Natural killer cell (primary cell): ENCODE results near the gene CLDN5. TPM values are rescaled to one million over a fixed set of nuclear protein-coding genes. Genes with fewer than 3 reads are reported as not detected.

ENCODE experiments used
- ATAC-seq, 3 donors: fragments of 150-1000 bp in 2 of 3; fragments of 200-7000 bp in 1 of 3; cut with Tn5 transposase; 1 replicate in 1 of 3; 2 replicates in 2 of 3; pipeline ENCODE4 v1.10.0; 2021; ENCODE audit warnings: mild to moderate bottlenecking in 2 of 3, moderate library complexity in 2 of 3
- DNase-seq, 2 donors: peaks; one replicate each; pipeline versions ENCODE4 v3.0.0 to v3.0.0-alpha.2; 2013 to 2021; ENCODE audit warnings: mixed read lengths in 1 of 2
- H3K27ac ChIP-seq: one replicate; pipeline ENCODE4 v1.5.1; 2013; ENCODE audit warnings: mild to moderate bottlenecking, low read length
- H3K27me3 ChIP-seq: one replicate; pipeline ENCODE4 v1.6.1; 2013; ENCODE audit warnings: low read length; ENCODE audit not compliant: control insufficient read depth, insufficient read depth
- H3K36me3 ChIP-seq: one replicate; pipeline ENCODE4 v1.6.1; 2013; ENCODE audit warnings: low read length; ENCODE audit not compliant: control insufficient read depth, insufficient read depth
- H3K4me1 ChIP-seq: one replicate; pipeline ENCODE4 v1.6.1; 2013; ENCODE audit warnings: low read length; ENCODE audit not compliant: control insufficient read depth, insufficient read depth
- H3K4me3 ChIP-seq: one replicate; pipeline ENCODE4 v1.5.1; 2013; ENCODE audit warnings: low read length
- H3K9me3 ChIP-seq: one replicate; pipeline ENCODE4 v1.6.1; 2013; ENCODE audit warnings: low read length; ENCODE audit not compliant: control insufficient read depth, insufficient read depth
- H3K27ac Mint-ChIP-seq, 2 donors: one replicate each; pipeline ENCODE4 v1.8.0; 2022; ENCODE audit warnings: mild to moderate bottlenecking in 2 of 2, mixed read lengths in 2 of 2, moderate library complexity in 1 of 2
- H3K27me3 Mint-ChIP-seq, 2 donors: one replicate each; pipeline ENCODE4 v1.8.0; 2022; ENCODE audit warnings: low read depth in 2 of 2, mixed read lengths in 2 of 2
- H3K36me3 Mint-ChIP-seq: one replicate; pipeline ENCODE4 v1.8.0; 2022; ENCODE audit warnings: mixed read lengths
- H3K4me1 Mint-ChIP-seq, 2 donors: one replicate each; pipeline ENCODE4 v1.8.0; 2022; ENCODE audit warnings: mixed read lengths in 2 of 2
- H3K4me3 Mint-ChIP-seq: one replicate; pipeline ENCODE4 v1.8.0; 2022; ENCODE audit warnings: mild to moderate bottlenecking, moderate library complexity, mixed read lengths
- H3K9me3 Mint-ChIP-seq, 2 donors: one replicate each; pipeline ENCODE4 v1.8.0; 2022; ENCODE audit warnings: mixed read lengths in 2 of 2
- CTCF ChIP-seq: fragments of 200-600 bp; IDR thresholded peaks from one replicate; pipeline ENCODE4 v1.8.0; 2022; ENCODE audit warnings: antibody characterized with exemption
- WGBS: methylation state at CpG from one replicate; pipeline ENCODE4 v1.1.7; 2013; ENCODE audit warnings: missing lambda C conversion rate; ENCODE audit not compliant: insufficient coverage; 5-methylcytosine and 5-hydroxymethylcytosine counted together
- intact Hi-C: fragments of 100-400 bp; cut with micrococcal nuclease; formaldehyde crosslinking; loops from one replicate; pipeline ENCODE4 v1.14.2; 2022
- total RNA-seq, 4 donors: library from RNA; stranded (reverse); fragments of 120-200 nt in 1 of 4; gene quantifications; one replicate each; pipeline versions ENCODE4 v1.2.3 to v1.2.4, GENCODE V29; 2013 to 2022

Gene CLDN5
- total RNA-seq, 3 donors from 2014 or later (not counting 1 experiment from before 2014, with no cell fraction given): 1.3 to 1.7 TPM; not detected in 1

- 90% methylated on average over 6 of the region's 6 CpGs for WGBS
- Histone ChIP-seq H3K4me1 (no peaks in the 10 kb centered on the region), H3K9me3 (no peaks in the 10 kb centered on the region), H3K27me3 (no peaks in the 10 kb centered on the region), H3K4me3 (no peak overlapping the region), H3K27ac (no peak overlapping the region), H3K36me3 (no peaks in the 10 kb centered on the region)
- no peaks in the 10 kb centered on the region for H3K36me3 Mint-ChIP-seq
- no peaks in the 10 kb centered on the region for H3K4me1 Mint-ChIP-seq
- H3K9me3 Mint-ChIP-seq: no peaks in the 10 kb centered on the region
- no peak overlapping the region for H3K27ac Mint-ChIP-seq
- no peak for ATAC-seq
- no peak for TF ChIP-seq CTCF
- no peaks in the 10 kb centered on the region for H3K27me3 Mint-ChIP-seq
- no peak overlapping the region for H3K4me3 Mint-ChIP-seq
- intact Hi-C loops: no loop called here
- no peak for DNase-seq
Measured at GRCh38 chr22:19492504-19493174, 31.6 kb downstream of the CLDN5 start.

DNA sequence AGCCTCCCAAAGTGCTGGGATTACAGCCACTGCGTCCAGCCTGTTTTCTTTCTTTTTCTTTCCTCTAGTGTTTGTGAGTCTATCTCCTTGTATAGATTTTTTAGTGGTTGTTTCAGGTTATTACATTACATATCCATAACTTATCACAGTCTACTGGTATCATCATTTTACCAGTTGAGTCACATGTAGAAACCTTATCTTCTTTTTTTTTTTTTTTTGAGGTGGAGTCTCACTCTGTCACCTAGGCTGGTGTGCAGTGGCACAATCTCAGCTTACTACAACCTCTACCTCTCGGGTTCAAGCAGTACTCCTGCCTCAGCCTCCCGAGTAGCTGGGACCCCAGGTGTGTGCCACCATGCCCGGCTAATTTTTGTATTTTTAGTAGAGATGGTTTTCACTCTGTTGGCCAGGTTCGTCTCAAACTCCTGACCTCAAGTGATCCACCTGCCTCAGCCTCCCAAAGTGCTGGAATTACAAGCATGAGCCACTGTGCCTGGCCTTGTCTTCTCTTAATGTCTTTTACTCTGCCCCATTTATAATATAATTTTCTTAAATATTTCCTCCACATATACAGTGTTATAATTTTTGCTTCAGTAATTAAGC is 33.5 kb downstream of the CLDN5 start:
- ATAC-seq (no peak), DNase-seq (no peak)
- intact Hi-C loops: no loop called here
- H3K27me3 Mint-ChIP-seq: no peaks in the 10 kb centered on the region
- H3K9me3 Mint-ChIP-seq: no peaks in the 10 kb centered on the region
- 86% methylated on average over 2 of the region's 5 CpGs for WGBS
- H3K27ac ChIP-seq: no peak overlapping the region
- no peaks in the 10 kb centered on the region for H3K27me3 ChIP-seq
- no peaks in the 10 kb centered on the region for H3K9me3 ChIP-seq
- H3K4me1 ChIP-seq: no peaks in the 10 kb centered on the region
- no peaks in the 10 kb centered on the region for H3K36me3 Mint-ChIP-seq
- H3K4me3 ChIP-seq: no peak overlapping the region
- TF ChIP-seq CTCF: no peak
- H3K27ac Mint-ChIP-seq: no peak overlapping the region
- H3K4me1 Mint-ChIP-seq: no peaks in the 10 kb centered on the region
- no peaks in the 10 kb centered on the region for H3K36me3 ChIP-seq
- H3K4me3 Mint-ChIP-seq: no peak overlapping the region

DNA sequence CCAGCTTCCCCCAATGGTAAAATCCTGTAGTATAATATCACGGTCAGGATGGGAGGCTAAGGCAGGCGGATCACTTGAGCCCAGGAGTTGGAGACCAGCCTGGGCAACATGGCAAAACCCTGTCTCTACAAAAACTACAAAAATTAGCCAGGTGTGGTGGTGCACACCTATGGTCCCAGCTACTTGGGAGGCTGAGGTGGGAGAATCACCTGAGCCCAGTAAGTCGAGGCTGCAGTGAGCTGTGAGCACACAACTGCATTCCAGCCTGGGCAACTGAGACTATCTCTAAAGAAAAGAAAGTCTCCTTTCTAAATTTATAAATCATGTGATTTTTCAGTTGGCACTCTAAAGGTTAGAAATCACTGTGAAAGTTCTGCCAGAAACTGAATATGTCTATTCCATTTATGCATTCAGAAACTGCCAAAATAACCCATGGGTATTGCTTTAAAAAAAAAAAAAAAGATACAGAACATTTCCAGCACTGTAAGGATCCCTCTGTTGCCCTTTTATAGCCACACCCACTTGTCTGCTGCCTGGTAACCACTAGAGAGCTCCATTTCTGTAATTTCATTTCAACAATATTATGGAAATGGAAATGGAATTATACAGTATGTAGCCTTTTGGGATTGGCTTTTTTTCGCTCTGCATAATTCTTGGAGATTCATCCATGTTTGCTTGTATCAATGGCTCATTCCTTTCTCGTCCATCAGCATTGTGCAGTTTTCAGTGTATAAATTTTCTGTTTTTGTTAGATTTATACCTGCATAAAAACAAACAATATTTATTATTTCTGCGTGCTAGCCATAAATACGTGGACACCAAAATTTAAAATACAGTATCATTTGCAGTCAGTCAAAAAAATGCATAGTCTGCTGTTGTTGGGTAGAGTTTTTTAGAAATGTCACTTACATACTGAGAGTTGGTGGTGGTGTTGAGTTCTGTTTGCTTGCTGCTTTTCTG is 35.0 kb downstream of the CLDN5 start:
- Histone ChIP-seq H3K4me1 (no peaks in the 10 kb centered on the region), H3K27me3 (no peaks in the 10 kb centered on the region), H3K4me3 (no peak overlapping the region), H3K27ac (no peak overlapping the region), H3K9me3 (no peaks in the 10 kb centered on the region), H3K36me3 (no peaks in the 10 kb centered on the region)
- Mint-ChIP-seq H3K27me3 (no peaks in the 10 kb centered on the region), H3K4me3 (no peak overlapping the region), H3K9me3 (no peaks in the 10 kb centered on the region), H3K27ac (no peak overlapping the region), H3K4me1 (no peaks in the 10 kb centered on the region), H3K36me3 (no peaks in the 10 kb centered on the region)
- WGBS: 96% methylated on average over 6 of the region's 7 CpGs
- ATAC-seq: no peak
- no peak for TF ChIP-seq CTCF
- intact Hi-C loops: no loop called here
- peak in 1 of 2 donors; percentile 31 for DNase-seq
